HCT116 (cell line): ENCODE results near the gene EVX1.

Experiments
- ATF3 ChIP-seq: IDR thresholded peaks from 2 replicates; pipeline ENCODE4 v1.6.1; 2012
- CTCF ChIP-seq, 3 experiments: fragments of 200-600 bp in 1 of 3; sonication (generic) in 1 of 3; IDR thresholded peaks in 2 of 3; conservative IDR thresholded peaks in 1 of 3; 2 replicates each; pipeline ENCODE4 v1.5.1; 2012 to 2017; ENCODE audit warnings: low read depth in 2 of 3, low read length in 2 of 3, antibody characterized with exemption in 1 of 3, borderline replicate concordance in 1 of 3, control low read depth in 1 of 3, mild to moderate bottlenecking in 1 of 3, mixed read lengths in 1 of 3, mixed run types in 1 of 3, moderate library complexity in 1 of 3; ENCODE audit not compliant: insufficient read depth in 1 of 3

DNA sequence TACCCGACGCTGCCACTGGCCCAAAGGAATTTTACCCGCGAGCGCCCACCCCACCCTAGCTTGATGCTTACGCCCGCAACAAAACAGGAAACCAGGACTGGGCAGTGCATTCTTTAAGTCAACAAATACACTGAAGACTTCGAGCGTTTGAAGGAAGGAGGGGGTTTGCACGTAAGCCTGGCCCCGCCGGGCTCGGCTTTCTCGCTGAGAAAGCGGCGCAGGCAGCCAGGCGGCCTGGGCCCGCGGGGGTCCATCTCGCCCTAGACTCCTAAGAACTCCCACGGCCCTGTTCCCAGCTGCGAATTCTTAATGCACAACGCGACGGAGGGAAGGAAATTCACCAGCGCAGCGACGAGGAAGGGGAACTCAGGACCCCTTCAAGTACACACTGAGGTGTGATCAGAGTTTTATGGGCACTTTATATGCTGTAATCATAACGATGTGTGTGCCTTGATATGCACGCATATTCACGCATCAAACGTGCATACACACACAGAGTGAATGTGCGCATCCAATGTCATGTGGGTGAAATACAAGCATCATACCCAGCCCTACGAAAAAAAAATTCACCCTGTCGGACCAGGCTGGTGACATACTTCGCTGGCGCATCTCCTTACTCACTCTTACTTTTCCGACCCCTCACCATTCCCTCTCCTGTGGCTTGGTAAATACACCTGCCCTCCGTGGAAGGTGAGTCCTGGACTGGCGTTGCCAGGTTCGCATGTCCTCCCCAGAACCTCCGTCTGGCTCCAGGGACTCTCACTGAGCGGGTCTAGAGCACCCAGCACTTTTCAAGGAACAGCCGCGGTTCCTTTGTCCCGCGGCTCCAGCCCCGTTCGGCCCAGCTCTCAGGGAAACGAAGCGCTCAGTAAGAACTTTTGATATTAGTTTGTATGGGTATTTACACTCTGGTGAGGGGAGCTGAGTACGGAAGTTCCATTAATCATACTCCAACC lies 37.0 kb upstream of the EVX1 start:
- TF ChIP-seq ATF3 = no peak
- TF ChIP-seq CTCF (IDR thresholded peaks at IDR 0.05 in 2 of 3, conservative IDR thresholded peaks at IDR 0.05 in 1 of 3; ENCODE audit: borderline replicate concordance in 1 of 3, insufficient read depth in 1 of 3, low read depth in 2 of 3, low read length in 2 of 3) = no peak
